ENCODE results near the gene TRIO. TPM values are rescaled to one million over a fixed set of nuclear protein-coding genes. Genes with fewer than 3 reads are reported as not detected.

The TRIO gene
- total RNA-seq, 1 experiment from 2014 or later: 68.4 TPM

- Histone ChIP-seq H3K4me1 (ENCODE audit: control insufficient read depth in 1 of 2, insufficient read depth in 2 of 2, low read length in 2 of 2) (peaks cover 8 to 19% of the 10 kb centered on the region in 2 experiments; a peak in 3 of 4 replicates), H3K9me2 (ENCODE audit: insufficient read depth) (no peaks in the 10 kb centered on the region), H3K9me3 (ENCODE audit: control insufficient read depth in 1 of 2, insufficient read depth in 1 of 2, low read depth in 1 of 2, low read length in 2 of 2) (no peaks in the 10 kb centered on the region), H3K36me3 (ENCODE audit: control insufficient read depth in 1 of 2, insufficient read depth in 2 of 2, low read length in 2 of 2) (no peaks in the 10 kb centered on the region), H3K9ac (ENCODE audit: low read length) (no peak overlapping the region), H3K4me3 (replicated peaks in 1 of 2; ENCODE audit: low read depth in 1 of 2, low read length in 2 of 2) (no peak overlapping the region), H3K27me3 (ENCODE audit: insufficient read depth, low read length) (no peaks in the 10 kb centered on the region), H3K79me2 (ENCODE audit: insufficient read depth, low read length) (peaks cover 93% of the 10 kb centered on the region), H2AFZ (ENCODE audit: low read depth, low read length, poor library complexity, severe bottlenecking) (no peak overlapping the region), H4K20me1 (ENCODE audit: insufficient read depth) (peaks cover 1% of the 10 kb centered on the region; the same call in 1 of the 2 replicates), H3K4me2 (ENCODE audit: low read length) (no peak overlapping the region), H3K27ac (ENCODE audit: low read depth, low read length) (no peak overlapping the region)
- intact Hi-C loops (cut with micrococcal nuclease): no loop called here
- no TSS peak for BruUV-seq (replicated peaks)
- RAD21 ChIA-PET (ENCODE audit: low non-redundant PET in 1 of 2, low total read pairs in 2 of 2, uncharacterized antibody in 2 of 2, unreplicated experiment in 2 of 2): no interaction called here
- TF ChIP-seq MAX (IDR thresholded peaks at IDR 0.05) (no peak), EGR1 (IDR thresholded peaks at IDR 0.05; ENCODE audit: low read depth) (no peak), EZH2 (IDR thresholded peaks at IDR 0.05) (no peak), SP1 (IDR thresholded peaks at IDR 0.05; ENCODE audit: low read depth) (no peak), ATF3 (IDR thresholded peaks at IDR 0.05) (no peak), POLR2AphosphoS5 (IDR thresholded peaks at IDR 0.05; ENCODE audit: low read depth, low read length) (no peak), ELF1 (IDR thresholded peaks at IDR 0.05; ENCODE audit: borderline replicate concordance, low read depth) (no peak), ZFX (IDR thresholded peaks at IDR 0.05) (no peak), CBX3 (IDR thresholded peaks at IDR 0.05; ENCODE audit: low read depth) (no peak), JUND (IDR thresholded peaks at IDR 0.05) (no peak), CEBPB (IDR thresholded peaks at IDR 0.05; ENCODE audit: low read depth) (no peak), CTCF (IDR thresholded peaks at IDR 0.05 in 2 of 3, conservative IDR thresholded peaks at IDR 0.05 in 1 of 3; ENCODE audit: borderline replicate concordance in 1 of 3, insufficient read depth in 1 of 3, low read depth in 2 of 3, low read length in 2 of 3) (no peak), REST (IDR thresholded peaks at IDR 0.05; ENCODE audit: low read depth) (no peak), SRF (IDR thresholded peaks at IDR 0.05; ENCODE audit: low read depth) (no peak), TCF7L2 (IDR thresholded peaks at IDR 0.05; ENCODE audit: borderline replicate concordance, extremely low read depth, insufficient read depth, insufficient read length) (no peak), EZH2phosphoT487 (IDR thresholded peaks at IDR 0.05; ENCODE audit: borderline replicate concordance) (no peak), ZNF274 (IDR thresholded peaks at IDR 0.05; ENCODE audit: low read depth, low read length) (no peak), YY1 (IDR thresholded peaks at IDR 0.05; ENCODE audit: extremely low read depth, insufficient replicate concordance, low read depth, low read length) (no peak), ZBTB33 (IDR thresholded peaks at IDR 0.05; ENCODE audit: extremely low read depth, insufficient replicate concordance, low read length) (no peak)
- POLR2A ChIA-PET: interaction anchor here (0.6 kb wide), 1 partner anchor 75 kb away, joined by 3 read pairs; no protein-coding TSS in a partner anchor
- DNase-seq (ENCODE audit: low read depth, low spot score) (no peak), ATAC-seq (no peak)
- CTCF ChIA-PET: no interaction called here
Observed at GRCh38 chr5:14219800-14220512, 76.8 kb downstream of the TRIO start.

Measured in HCT116 (cell line).